Adrenal gland (tissue), 12 donors: ENCODE data around the gene JPH3. TPM values are rescaled to one million over a fixed set of nuclear protein-coding genes. Genes with fewer than 3 reads are reported as not detected.

Experiments
- DNase-seq, 7 donors: peaks; one replicate each; pipeline ENCODE4 v3.0.0-alpha.2; 2019 to 2020
- H3K27ac ChIP-seq, 5 donors: fragments of 200-600 bp; sonication (generic) in 4 of 5; 1 replicate in 3 of 5; 2 replicates in 2 of 5; pipeline versions ENCODE4 v1.5.1 to v1.8.0; 2016 to 2020; ENCODE audit warnings: mild to moderate bottlenecking in 1 of 5
- H3K27me3 ChIP-seq: fragments of 200-600 bp; 2 replicates; pipeline ENCODE4 v1.8.0; 2021
- H3K36me3 ChIP-seq, 2 donors: fragments of 200-600 bp; replicated peaks in 1 of 2; 1 replicate in 1 of 2; 2 replicates in 1 of 2; pipeline versions ENCODE4 v1.5.1 to v1.8.0; 2018 to 2022
- H3K4me1 ChIP-seq, 2 donors: fragments of 200-600 bp; replicated peaks in 1 of 2; 1 replicate in 1 of 2; 2 replicates in 1 of 2; pipeline versions ENCODE4 v1.5.1 to v1.8.0; 2018 to 2021
- H3K4me3 ChIP-seq, 4 donors: fragments of 200-600 bp; sonication (generic) in 3 of 4; one replicate each; pipeline ENCODE4 v1.5.1; 2016 to 2018
- H3K9me3 ChIP-seq, 3 donors: fragments of 200-600 bp; sonication (generic) in 1 of 3; replicated peaks in 1 of 3; 1 replicate in 2 of 3; 2 replicates in 1 of 3; pipeline versions ENCODE4 v1.5.1 to v1.8.0; 2016 to 2021
- POLR2A ChIP-seq, 2 donors: fragments of 450-650 bp; IDR thresholded peaks; one replicate each; pipeline ENCODE4 v1.6.1; 2017; ENCODE audit warnings: antibody characterized with exemption in 2 of 2, mild to moderate bottlenecking in 2 of 2, moderate library complexity in 1 of 2
- WGBS, 4 donors: extraction: QIAGEN DNeasy Blood & Tissue Kit in 2 of 4; methylation state at CpG; one replicate each; pipeline versions ENCODE4 v1.1.5 to v1.1.7; 2013 to 2017; 5-methylcytosine and 5-hydroxymethylcytosine counted together
- intact Hi-C, 2 donors: fragments of 100-400 bp; cut with DNase I; formaldehyde crosslinking; loops; one replicate each; pipeline versions ENCODE4 v1.14.1 to v1.15.0; 2022 to 2023
- polyA plus RNA-seq, 3 donors: library from polyadenylated mRNA; stranded (reverse); fragments of 200-250 nt in 2 of 3; fragments of 350-450 nt in 1 of 3; fragmentation: Illumina TruSeq in 1 of 3; extraction: RNeasy Lipid Tissue Mini Kit (QIAGEN cat#74804) in 1 of 3; gene quantifications; one replicate each; pipeline ENCODE4 v1.2.3, GENCODE V29; 2013 to 2014
- total RNA-seq, 9 donors: library from RNA; depleted of rRNA in 4 of 9; stranded (reverse); fragments of >200 nt in 4 of 9; fragments of 120-200 nt in 1 of 9; fragmentation: NEBNext Ultra II Directional in 1 of 9; extraction: Animal tissue kit (Norgen Biotek cat#: 25700) in 1 of 9; gene quantifications; one replicate each; pipeline versions ENCODE4 v1.1.0 to v1.2.4, GENCODE V29; 2013 to 2023
- TF ChIP-seq, protein P1 (sequence below), 6 experiments: fragments of 450-650 bp in 4 of 6; fragments of 200-600 bp in 2 of 6; sonication (generic) in 1 of 6; IDR thresholded peaks; 1 replicate in 5 of 6; 2 replicates in 1 of 6; pipeline versions ENCODE4 v1.5.1 to v1.8.0; 2016 to 2021; ENCODE audit warnings: antibody characterized with exemption in 6 of 6, mild to moderate bottlenecking in 2 of 6, moderate library complexity in 1 of 6
- donor health status: healthy with polysubstance abuse.
- donor health status: Bipolar disorder and iron deficiency.
- donor health status: DM: yes; HTN: yes; CAD: no.
- donor health status: DM: no; HTN: no; CAD: no.
- donor health status: DM: no; HTN: no; CAD: no.
- donor health status: DM: yes; HTN: yes; CAD: no.

JPH3 gene
- total and polyA plus RNA-seq, 12 donors, result 0.10 to 3.7 (median 0.71) TPM; not detected in 1

DNA sequence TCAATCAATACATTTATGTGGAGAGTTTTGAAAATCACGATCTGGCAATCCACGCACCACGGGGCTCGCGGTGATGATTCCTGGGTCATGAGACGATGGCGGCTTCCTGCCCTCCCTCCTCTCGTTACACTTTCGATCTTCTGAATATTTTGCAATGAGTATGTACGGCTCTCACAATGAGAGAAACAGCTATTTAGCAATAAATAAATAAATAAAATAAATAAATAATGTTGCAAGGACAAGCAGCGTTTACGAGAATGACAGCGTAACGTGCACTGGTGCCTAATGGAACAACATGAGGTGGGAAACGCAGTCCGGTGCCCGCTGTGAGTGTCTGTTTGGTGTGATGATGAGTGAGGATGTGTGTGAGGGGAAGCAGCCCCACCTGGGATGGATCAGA is 46.7 kb upstream of the JPH3 start:
- Histone ChIP-seq H3K9me3 (no peaks in the 10 kb centered on the region), H3K4me3 (no peak overlapping the region), H3K27ac (peak overlapping the region in 1 of 5 donors; percentile 90), H3K27me3 (no peaks in the 10 kb centered on the region), H3K36me3 (no peaks in the 10 kb centered on the region), H3K4me1 (peaks cover 9 to 10% of the 10 kb centered on the region in 2 donors)
- 78 to 86% (median 86%) methylated on average over 17 of the region's 17 CpGs for WGBS, 4 donors
- DNase-seq, result no peak
- intact Hi-C loops, result no loop called here
- TF ChIP-seq, protein P1, sequence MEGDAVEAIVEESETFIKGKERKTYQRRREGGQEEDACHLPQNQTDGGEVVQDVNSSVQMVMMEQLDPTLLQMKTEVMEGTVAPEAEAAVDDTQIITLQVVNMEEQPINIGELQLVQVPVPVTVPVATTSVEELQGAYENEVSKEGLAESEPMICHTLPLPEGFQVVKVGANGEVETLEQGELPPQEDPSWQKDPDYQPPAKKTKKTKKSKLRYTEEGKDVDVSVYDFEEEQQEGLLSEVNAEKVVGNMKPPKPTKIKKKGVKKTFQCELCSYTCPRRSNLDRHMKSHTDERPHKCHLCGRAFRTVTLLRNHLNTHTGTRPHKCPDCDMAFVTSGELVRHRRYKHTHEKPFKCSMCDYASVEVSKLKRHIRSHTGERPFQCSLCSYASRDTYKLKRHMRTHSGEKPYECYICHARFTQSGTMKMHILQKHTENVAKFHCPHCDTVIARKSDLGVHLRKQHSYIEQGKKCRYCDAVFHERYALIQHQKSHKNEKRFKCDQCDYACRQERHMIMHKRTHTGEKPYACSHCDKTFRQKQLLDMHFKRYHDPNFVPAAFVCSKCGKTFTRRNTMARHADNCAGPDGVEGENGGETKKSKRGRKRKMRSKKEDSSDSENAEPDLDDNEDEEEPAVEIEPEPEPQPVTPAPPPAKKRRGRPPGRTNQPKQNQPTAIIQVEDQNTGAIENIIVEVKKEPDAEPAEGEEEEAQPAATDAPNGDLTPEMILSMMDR (IDR thresholded peaks at IDR 0.05), result no peak
- no peak for TF ChIP-seq POLR2A (IDR thresholded peaks at IDR 0.05)

DNA sequence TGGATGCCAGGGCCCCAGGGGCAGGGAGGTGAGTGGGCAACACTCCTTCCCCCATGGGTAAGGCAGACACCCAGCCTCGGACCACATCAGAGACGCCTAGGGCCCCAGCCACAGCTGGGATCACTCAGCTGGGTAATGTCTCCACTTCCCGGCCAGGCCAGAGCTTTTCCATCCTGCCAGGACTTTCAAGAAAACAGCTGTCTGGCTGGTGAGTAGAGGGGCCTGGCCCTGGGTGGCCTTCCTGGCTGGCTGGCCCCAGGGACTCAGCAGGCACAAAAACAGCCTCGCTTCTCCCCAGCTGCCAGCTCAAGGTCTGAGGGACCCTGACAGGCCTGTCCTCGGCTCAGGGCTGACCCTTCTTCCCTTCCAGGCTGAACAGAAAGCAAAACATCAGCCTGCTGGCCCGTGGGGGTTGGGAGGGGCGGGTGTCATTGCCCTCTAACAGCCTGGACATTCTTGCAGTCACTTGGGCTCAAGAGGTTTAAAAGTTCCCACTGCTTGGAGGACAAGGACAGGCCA is 45.3 kb upstream of the JPH3 start:
- Histone ChIP-seq H3K27me3 (no peaks in the 10 kb centered on the region), H3K36me3 (no peaks in the 10 kb centered on the region), H3K27ac (peak overlapping the region in 4 of 5 donors; percentile 11 to 90 (median 70)), H3K4me3 (no peak overlapping the region), H3K9me3 (no peaks in the 10 kb centered on the region), H3K4me1 (peaks cover 9 to 10% of the 10 kb centered on the region in 2 donors)
- WGBS, 4 donors, result 8 to 27% (median 14%) methylated on average over 2 to 7 of the region's 7 CpGs
- intact Hi-C loops, result no loop called here
- TF ChIP-seq POLR2A (IDR thresholded peaks at IDR 0.05), result peak in 1 of 2 donors; percentile 22
- TF ChIP-seq, protein P1 (IDR thresholded peaks at IDR 0.05), result no peak
- DNase-seq, result peak; percentile 45 to 86 (median 83)

DNA sequence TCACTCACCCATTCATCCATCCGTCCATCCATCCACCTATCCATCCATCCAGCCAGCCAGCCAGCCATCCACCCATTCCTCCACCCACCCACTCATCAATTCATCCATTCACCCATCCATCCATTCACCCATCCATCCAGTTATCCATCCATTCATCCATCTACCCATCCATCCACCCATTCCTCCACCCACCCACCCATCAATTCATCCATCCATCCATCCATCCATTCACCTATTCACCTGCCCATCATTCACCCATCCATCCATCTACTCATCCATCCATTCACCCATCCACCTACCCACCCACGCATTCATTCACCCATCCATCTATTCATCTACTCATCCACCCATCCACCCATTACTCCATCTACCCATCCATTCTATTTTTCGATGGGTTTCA is 43.6 kb upstream of the JPH3 start:
- Histone ChIP-seq H3K9me3 (no peaks in the 10 kb centered on the region), H3K4me3 (no peak overlapping the region), H3K4me1 (peaks cover 9 to 10% of the 10 kb centered on the region in 2 donors), H3K27ac (no peak overlapping the region), H3K36me3 (no peaks in the 10 kb centered on the region), H3K27me3 (no peaks in the 10 kb centered on the region)
- TF ChIP-seq POLR2A (IDR thresholded peaks at IDR 0.05), result no peak
- TF ChIP-seq, protein P1 (IDR thresholded peaks at IDR 0.05), result no peak
- DNase-seq, result no peak
- 86 to 97% (median 88%) methylated on average over 3 of the region's 3 CpGs for WGBS, 4 donors
- intact Hi-C loops, result no loop called here

- 70 to 82% (median 71%) methylated on average over 17 of the region's 17 CpGs for WGBS, 4 donors
- H3K4me1 ChIP-seq, result peaks cover 9 to 10% of the 10 kb centered on the region in 2 donors
- TF ChIP-seq POLR2A (IDR thresholded peaks at IDR 0.05), result no peak
- TF ChIP-seq, protein P1 (IDR thresholded peaks at IDR 0.05), result no peak
- DNase-seq, result no peak
- H3K36me3 ChIP-seq, result no peaks in the 10 kb centered on the region
- no peak overlapping the region for H3K27ac ChIP-seq
- intact Hi-C loops, result no loop called here
- H3K9me3 ChIP-seq, result no peaks in the 10 kb centered on the region
- no peak overlapping the region for H3K4me3 ChIP-seq
- H3K27me3 ChIP-seq, result no peaks in the 10 kb centered on the region
Observed at GRCh38 chr16:87559945-87560344, 42.4 kb upstream of the JPH3 start.
